Stimulated activated CD4-positive, alpha-beta T cell treated with anti-CD3 and anti-CD28 coated beads, Interleukin-4, amount 100 ng/mL, for 1 hour (primary cell): ENCODE results near the gene PAQR7.
A peak's percentile ranks its signal among the peaks of the same experiment; 100 is the strongest.
"Not testable (repeated sequence)": the region's sequence is repeated elsewhere in the genome, so short reads cannot be mapped to it uniquely, and the experiment has no call there.

Experiments
- DNase-seq: peaks from one replicate; pipeline ENCODE4 v3.0.0-alpha.2; 2020

Gene PAQR7

DNA sequence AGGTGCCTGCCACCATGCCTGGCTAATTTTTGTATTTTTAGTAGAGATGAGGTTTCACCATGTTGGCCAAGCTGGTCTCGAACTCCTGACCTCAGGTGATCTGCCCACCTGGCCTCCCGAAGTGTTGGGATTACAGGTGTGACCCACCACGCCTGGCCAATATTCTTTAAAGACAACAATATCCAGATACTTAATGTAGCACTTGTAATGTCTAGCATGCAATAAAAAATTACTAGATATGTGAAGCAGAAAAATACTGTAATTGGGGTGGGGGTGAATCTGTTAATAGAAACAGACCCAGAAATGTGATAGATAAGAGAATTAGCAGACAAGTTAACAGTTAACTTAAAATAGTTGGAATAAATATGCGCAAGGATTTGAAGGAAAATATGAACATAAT lies 35.7 kb downstream of the PAQR7 start:
- not testable (repeated sequence) for DNase-seq

GRCh38 chr1:25837262-25837875 lies 38.1 kb downstream of the PAQR7 start:
- DNase-seq: no peak

GRCh38 chr1:25836695-25837094 lies 38.8 kb downstream of the PAQR7 start:
- no peak for DNase-seq

DNA sequence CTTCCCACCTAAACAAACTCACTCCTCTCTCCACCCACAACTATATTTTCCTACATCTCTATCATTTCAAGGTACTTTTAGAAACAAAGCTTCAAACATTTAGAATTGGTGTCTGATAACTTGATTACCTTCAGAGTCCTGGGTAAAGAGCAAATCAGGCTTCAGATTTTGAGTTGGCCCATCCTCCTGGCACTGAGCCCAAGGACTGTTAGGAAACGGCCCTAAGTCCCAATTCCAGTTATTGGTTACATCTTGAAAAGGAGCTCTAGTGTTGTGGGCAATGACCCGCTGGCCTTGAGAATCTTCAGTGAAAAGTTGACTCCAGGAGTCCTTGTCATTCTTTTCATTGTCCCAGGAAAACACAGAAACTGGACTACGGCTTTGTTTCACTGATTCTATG lies 40.6 kb downstream of the PAQR7 start:
- DNase-seq: no peak

GRCh38 chr1:25833158-25833557 lies 42.4 kb downstream of the PAQR7 start:
- no peak for DNase-seq

DNA sequence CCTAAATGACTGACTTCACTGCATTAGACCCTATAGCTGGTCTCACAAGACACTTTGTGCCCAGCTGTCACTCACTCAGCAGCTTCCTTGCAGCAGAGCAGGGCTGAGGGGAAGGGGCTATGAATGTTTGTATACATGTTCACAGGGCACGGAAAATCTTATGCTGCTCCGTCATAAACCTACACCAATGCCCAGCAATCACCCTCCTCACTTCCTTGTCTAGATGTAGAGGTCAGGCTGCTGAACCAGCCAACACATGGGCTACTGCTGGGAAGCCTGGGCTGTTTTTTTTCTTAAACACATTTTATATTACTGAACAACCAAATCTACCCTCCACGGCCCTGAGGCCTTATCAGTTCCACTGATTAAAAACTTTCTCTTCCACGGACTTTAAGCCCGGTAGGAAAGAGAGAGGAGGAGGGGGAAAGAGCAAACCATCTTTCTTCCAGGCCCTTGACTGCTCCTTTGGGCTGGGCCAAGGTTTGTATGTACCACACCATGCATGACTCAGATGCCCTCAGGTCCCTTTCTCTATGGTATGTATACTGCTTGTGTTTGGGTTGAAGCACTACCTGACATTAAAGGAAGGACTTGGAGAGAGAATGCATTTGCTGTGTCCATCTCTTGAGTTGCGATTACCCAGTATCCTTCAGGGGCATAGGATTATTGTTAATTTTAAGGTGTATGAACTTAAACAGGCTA lies 43.0 kb downstream of the PAQR7 start:
- DNase-seq: no peak

- no peak for DNase-seq
These were observed 43.8 kb downstream of the PAQR7 start for GRCh38 chr1:25831569-25832196.

DNA sequence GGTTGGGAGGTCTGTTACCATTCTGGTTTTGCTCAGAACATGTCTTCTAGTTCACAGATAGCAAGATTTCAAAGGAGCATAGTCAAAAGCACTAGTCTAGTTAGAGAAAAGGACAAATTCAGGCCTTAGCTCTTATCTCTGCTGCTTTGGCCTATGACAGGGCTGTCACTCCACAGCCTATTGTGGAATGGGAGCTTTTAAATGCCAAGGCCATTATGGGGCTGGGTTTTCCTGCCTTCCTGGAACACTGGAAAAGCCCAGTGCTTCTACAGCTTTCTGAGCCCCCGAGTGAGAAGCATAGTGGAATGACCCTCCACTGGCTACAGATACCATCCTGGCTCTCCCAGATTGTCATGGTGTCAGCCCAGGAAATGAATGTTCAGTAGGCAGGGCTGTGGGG lies 46.5 kb downstream of the PAQR7 start:
- DNase-seq: no peak

- no peak for DNase-seq
These were observed 47.0 kb downstream of the PAQR7 start for GRCh38 chr1:25828491-25828890.

DNA sequence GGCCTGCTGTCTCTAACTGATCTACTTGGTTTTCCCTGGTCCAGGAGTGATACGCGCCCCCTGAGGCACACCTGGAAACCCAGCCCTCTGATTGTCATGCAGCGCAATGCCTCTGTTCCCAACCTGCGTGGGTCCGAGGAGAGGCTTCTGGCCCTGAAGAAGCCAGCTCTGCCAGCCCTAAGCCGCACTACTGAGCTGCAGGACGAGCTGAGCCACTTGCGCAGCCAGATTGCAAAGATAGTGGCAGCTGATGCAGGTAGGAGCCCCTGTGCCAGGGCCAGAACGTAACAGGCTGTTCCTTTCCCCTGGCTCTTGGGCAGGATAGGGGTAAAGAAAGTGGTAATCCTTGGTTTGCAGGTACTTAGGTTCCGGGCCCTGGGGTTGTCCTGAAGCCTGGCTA lies 48.9 kb downstream of the PAQR7 start:
- DNase-seq: no peak

DNA sequence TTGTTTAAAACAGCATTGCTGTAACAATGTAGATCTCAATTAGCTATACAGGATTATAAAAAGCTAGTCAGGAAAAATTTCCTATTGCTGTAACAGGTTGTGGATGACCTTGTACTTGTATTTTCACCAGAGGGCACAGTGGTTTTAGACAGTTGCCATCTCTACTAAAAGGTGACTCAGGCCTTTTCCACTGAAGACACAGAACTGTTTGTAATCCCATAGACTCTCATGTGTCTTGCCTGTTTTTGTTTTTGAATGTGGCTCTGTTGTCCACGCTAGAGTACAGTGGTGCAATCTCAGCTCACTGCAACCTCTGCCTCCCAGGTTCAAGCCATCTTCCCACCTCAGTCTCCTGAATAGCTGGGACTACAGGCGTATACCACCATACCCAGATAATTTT lies 49.9 kb downstream of the PAQR7 start:
- no peak for DNase-seq

GRCh38 chr1:25821630-25822091 lies 53.8 kb downstream of the PAQR7 start:
- DNase-seq: no peak

DNA sequence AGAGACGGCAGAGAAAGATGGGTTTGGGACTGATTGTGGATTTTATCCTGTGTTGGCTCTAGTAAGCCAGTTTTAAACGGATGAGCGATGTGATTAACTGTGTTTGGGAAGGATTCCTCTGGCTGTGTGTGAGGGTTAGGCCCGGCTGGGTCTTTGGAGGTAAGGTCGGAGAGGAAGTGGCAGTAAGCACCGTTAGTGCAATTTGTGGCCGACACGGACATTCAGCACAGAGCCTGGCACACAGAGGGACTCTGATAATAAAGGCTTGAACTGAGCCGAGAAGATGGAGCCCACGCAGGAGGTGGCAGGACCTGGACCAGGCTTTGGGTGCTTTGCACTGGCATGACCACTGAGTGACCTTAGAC lies 54.4 kb downstream of the PAQR7 start:
- DNase-seq: no peak

- peak; percentile 65 for DNase-seq
These were observed 55.0 kb downstream of the PAQR7 start for GRCh38 chr1:25820247-25821111.

DNA sequence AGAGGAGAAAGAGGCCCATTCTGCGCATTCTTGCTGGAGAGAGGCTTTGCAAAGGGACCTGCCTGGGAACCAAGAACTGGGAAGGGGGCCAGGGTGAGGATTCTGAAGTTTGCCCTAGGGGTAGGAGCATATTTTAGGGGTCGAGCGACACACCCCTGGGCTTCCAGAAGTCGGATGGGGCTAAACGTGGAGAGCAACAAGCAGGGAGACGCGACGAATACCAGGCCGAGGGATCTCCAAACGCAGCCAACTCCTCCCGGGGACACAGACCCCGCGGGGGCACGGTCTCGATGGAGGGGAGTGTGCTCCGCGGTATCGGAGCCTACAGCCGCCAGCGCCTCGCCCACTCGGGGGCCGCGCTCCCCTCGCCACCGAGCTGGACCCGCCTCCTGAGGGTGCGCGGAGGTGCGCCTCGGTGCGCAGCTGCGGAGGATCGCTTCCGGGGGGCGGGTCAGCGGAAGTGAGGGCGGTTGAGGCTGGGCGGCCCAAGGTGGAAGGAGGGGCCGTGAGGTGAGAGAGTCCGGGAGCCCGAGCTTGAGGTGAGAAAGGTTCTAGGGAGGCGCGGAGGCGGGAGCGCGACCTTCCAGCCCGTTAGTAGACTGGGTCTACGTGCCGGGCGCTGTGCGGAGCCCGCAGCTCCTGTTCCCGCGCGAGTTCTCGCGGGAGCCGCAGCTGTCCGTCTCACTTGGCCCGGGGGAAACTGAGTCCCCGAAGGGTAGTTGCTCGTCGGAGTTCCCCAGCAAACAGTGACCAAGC lies 55.8 kb downstream of the PAQR7 start, which contains the start of gene MTFR1L:
Gene MTFR1L, plus strand, starts transcription at position 464 of the 756 bp plus-strand sequence. CDS start 3,151 bp downstream, outside the sequence.
- peak; percentile 94 for DNase-seq

GRCh38 chr1:25818569-25818968 lies 56.9 kb downstream of the PAQR7 start:
- no peak for DNase-seq

GRCh38 chr1:25817840-25818501 lies 57.5 kb downstream of the PAQR7 start:
- no peak for DNase-seq

DNA sequence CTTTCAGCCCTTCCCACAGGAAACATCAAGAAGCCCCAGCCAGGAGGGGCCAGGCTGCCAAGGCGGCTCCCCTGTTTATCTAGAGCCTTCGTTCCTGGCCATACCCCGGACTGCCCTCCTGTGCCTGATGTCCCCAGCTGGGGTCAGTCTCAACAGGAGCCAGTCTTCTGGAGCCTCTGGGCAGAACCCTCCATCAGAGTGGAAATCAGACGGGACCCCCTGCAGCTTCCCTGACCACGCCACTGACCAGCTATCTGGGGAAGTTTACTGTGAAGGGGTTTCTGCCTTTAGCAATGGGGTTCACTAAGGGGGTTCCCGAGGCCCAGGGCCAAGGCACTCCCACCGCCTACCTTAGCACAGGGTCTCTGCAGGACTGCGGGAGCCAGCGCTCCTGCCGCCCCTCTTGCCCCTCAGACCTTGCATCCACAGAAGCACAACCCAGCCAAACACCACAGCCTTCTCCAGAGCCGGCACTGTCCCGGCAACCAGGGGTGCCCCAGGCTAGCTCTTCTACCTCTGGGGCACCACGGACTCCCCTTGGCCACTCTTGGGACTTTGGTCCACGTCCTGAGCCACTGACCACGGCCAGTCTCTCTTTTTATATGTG lies 59.3 kb downstream of the PAQR7 start:
- no peak for DNase-seq

- DNase-seq: no peak
These were observed 60.0 kb downstream of the PAQR7 start for GRCh38 chr1:25815208-25816111.

DNA sequence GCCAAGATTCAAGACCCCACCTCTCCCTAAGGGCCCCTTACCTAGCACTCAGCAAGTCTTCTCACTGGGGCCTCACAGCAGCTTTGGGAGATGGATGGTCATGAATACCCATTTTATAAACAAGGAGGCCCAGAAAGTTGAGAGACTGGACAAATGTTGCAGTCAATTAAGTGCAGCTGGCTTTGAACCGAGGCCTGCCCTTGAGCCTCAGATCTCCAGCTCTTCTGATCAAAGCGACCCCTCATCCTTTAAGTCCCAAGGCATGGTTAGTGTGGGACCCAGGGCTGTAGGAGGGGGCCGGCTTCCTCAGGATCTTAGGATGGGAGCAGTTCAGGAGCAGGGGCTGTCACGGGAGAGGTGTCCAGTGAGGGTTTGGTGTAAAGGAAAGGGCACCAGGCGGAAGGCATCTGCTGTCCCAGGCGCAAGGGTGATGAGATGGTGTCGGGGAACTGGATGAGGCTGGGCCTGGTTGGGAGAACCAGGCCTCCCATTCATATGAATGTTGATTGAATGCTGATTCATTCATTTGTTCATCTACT lies 60.9 kb downstream of the PAQR7 start:
- DNase-seq: no peak
